Erythroblast (primary cell): ENCODE data around the gene STOX1.
"Not testable (repeated sequence)": the region's sequence is repeated elsewhere in the genome, so short reads cannot be mapped to it uniquely, and the experiment has no call there.

Experiments used
- DNase-seq, 2 experiments: peaks; one replicate each; lab custom pipeline; 2025; lab: John Stamatoyannopoulos, UW
- GATA1 ChIP-seq: IDR thresholded peaks from 2 replicates; pipeline ENCODE4 v1.6.1; 2011; ENCODE audit warnings: low read depth, mild to moderate bottlenecking, control low read depth, low read length, moderate library complexity
- POLR2A ChIP-seq: IDR thresholded peaks from 2 replicates; pipeline ENCODE4 v1.6.1; 2011; ENCODE audit warnings: mild to moderate bottlenecking, low read length

STOX1 gene

DNA sequence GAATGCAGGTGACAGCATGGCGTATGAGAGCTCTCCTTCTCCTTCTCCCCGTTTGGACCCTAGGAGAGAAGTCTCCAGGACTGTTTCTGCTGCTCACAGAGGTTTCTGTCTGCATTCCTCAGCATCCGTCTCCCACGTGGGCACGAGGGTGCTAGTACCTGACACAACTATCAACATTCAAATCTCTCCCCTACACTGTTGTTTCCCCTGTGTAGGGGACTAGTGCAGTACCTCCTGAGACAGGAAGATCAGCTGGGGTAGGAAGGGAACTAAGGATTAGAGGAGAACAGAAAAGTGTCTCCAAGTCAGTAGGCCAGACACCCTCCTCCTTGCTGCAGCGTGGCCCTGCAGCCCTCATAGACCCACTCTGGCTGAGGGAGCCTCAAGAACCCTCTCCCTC is 29.0 kb downstream of the STOX1 start:
- TF ChIP-seq GATA1 (no peak), POLR2A (no peak)
- DNase-seq, result no peak

DNA sequence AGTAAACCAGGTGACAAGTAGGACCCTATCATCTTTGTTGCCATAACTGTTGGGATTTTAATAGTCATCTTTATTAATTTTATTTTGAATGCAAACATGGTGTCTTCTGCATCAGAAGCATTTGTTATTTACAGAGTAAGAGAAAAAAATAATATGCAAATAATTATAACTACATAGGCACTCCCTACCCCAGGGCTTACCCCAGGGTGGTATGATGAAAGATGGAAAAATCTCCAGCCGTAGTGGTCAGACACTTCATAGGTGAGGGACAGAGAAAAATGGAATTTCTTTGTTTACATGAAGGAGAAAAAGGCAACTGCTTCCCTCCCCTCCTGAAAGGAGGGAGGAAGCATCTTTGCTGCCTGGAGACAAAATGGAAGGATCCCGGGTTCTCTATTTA is 29.7 kb downstream of the STOX1 start:
- no peak for TF ChIP-seq POLR2A
- TF ChIP-seq GATA1, result no peak
- DNase-seq, result no peak

- peak; percentile 12 to 21 for DNase-seq
- no peak for TF ChIP-seq POLR2A
- no peak for TF ChIP-seq GATA1
These were observed 33.9 kb downstream of the STOX1 start for GRCh38 chr10:68861253-68861652.

DNA sequence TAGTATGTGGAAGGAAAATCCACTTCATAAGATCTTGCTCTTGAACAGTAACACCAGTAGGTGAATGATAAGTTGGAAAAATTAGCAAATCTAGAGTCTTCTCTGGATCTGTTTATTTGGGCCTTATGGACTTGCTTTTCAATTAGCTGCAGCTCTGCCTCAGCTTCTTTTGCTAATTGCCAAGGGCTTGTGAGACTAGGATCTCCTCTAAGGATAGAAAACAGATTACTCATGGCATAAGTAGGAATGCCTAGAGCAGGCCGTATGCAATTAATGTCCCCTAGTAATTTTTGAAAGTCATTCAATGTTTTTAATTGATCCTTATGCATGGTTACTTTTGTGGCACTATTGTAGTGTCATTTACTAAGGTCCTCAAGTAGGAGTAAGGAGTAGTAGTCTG is 37.3 kb downstream of the STOX1 start:
- no peak for TF ChIP-seq GATA1
- DNase-seq, result no peak

GRCh38 chr10:68868173-68868572 is 40.8 kb downstream of the STOX1 start:
- not testable (repeated sequence) for DNase-seq

GRCh38 chr10:68869623-68870022 is 42.3 kb downstream of the STOX1 start:
- no peak for TF ChIP-seq GATA1
- TF ChIP-seq POLR2A, result no peak

DNA sequence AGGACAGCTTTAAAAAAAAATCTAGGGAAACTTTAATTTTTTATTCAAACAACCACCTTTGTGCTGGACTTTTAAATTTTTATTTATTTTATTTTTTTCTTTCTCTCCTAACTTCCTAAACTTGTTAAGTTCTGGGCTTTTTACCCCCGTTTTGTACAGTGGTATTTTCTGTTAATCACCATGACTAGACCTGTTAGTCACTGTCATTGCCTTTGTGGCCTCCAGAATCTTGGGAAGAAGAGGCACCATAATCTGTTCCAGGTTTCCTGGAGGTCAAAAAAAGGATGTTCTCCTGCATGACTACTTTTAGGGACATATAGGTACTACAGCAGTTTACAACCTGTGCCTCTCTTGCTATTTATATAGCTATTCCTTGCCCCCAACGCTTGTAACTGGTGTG is 42.7 kb downstream of the STOX1 start:
- DNase-seq, result no peak
- no peak for TF ChIP-seq POLR2A
- TF ChIP-seq GATA1, result no peak

More at GRCh38 chr10:68869623-68870022, 42.3 kb downstream of the STOX1 start:
- DNase-seq, result no peak

GRCh38 chr10:68870545-68871104 is 43.3 kb downstream of the STOX1 start:
- TF ChIP-seq GATA1, result no peak
- no peak for TF ChIP-seq POLR2A
- DNase-seq, result no peak

DNA sequence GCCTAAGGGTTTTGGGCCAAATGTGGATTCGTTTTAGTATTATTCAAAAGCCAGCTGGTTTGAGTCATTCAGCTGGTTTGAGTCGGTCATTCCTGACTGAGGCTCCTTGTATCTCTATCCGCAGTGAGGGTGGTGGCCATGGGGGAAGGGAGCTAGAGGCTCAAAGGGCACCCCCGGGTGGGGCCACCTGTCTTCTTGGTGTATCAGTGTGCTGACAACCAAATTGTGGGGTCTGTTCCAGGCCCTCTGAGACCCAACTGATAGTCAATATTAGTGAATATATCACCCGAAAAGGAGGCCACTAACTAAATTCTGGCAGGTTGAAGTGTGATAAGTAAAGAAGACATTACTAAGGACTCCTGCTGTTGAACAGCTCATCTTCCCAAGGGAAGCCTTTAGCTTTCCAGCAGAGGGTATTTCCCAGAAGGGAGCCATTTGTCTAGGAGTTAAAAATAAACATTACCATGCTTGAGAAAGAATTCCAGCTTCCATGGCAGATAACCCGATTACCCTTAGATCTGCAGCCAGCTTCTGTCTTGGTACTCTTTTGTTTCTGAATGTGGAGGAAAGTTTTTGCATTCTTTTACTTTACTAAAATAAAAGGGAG is 43.9 kb downstream of the STOX1 start:
- peak; percentile 7 to 11 for DNase-seq
- TF ChIP-seq GATA1 (no peak), POLR2A (no peak)

DNA sequence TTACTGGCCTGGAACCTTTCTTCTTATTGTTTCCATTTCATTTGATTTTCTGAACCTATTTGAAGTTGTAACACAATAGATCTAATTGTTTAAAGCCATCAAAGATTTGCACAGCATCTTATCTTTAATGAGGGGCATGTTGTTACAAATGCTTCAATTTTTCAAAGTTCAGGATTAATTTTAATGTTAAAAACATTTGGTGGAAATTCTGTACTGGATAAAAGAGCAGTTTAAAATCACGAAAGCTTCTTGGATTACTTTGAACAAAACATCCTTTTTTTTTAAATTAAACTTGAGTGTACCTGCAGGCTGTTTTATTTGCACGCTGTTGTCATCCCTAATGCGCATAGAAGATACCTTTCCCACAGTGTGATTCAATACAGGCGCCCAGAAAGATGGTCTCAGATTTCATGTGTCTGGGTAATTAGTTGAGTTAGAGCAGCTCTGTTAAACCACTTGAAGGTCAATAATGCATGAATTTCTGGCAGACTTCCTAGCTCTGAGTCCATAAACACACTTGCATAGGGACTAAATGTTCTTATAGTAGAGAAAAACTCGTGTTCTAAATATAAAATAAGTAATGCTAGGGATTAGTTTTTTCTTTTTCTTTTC is 44.5 kb downstream of the STOX1 start:
- no peak for DNase-seq

GRCh38 chr10:68876246-68877138 is 49.2 kb downstream of the STOX1 start:
- DNase-seq, result no peak
- TF ChIP-seq GATA1 (no peak), POLR2A (no peak)

More for the DNA sequence above, 44.5 kb downstream of the STOX1 start:
- TF ChIP-seq POLR2A, result no peak
- no peak for TF ChIP-seq GATA1

DNA sequence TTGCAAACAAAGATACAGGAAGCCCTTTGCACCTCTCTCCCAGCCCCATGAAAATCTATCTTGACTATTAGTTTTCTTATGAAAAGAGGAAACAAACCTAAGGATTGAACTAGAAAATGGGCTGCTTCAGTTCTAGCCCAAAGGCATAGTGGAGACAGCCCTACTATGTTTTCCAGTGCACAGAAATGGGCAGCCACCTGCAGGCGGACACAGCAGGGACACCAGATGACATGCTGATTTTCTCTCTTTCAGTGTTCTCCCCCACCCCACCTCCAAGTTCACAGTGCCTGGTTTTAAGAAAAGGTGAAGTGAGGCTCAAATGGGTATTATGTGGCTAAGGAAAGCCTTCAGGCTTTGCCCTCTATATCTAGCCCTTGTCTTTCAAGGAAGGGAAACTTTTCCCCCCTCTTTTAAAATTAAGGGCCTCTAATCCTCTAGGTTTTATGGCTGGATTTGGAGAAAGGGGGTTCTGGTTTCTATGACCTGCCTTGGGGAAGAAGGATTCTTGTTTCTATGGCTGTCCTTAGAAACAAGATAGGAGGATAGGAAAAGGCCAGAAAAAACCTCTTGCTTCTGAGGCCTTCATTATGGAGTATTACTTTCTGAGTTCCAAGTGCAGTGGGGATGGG is 50.3 kb downstream of the STOX1 start:
- no peak for DNase-seq
- TF ChIP-seq GATA1, result no peak
- no peak for TF ChIP-seq POLR2A

GRCh38 chr10:68878496-68878895 is 51.2 kb downstream of the STOX1 start:
- TF ChIP-seq POLR2A (no peak), GATA1 (no peak)
- no peak for DNase-seq
